Midbrain (tissue), 1 donor: ENCODE data around the gene HRCT1.

Experiments used
- DNase-seq: peaks from one replicate; lab custom pipeline; 2025; lab: John Stamatoyannopoulos, UW

The HRCT1 gene

GRCh38 chr9:35942286-35942685 lies 36.3 kb downstream of the HRCT1 start:
- no peak for DNase-seq

GRCh38 chr9:35944173-35944572 lies 38.2 kb downstream of the HRCT1 start:
- DNase-seq: no peak

- no peak for DNase-seq
These were observed 38.8 kb downstream of the HRCT1 start for GRCh38 chr9:35944841-35945240.

GRCh38 chr9:35945341-35946018 lies 39.5 kb downstream of the HRCT1 start:
- peak; percentile 67 for DNase-seq

GRCh38 chr9:35948451-35948850 lies 42.4 kb downstream of the HRCT1 start:
- DNase-seq: no peak

- no peak for DNase-seq
These were observed 42.9 kb downstream of the HRCT1 start for GRCh38 chr9:35948901-35949318.

GRCh38 chr9:35951736-35952135 lies 45.7 kb downstream of the HRCT1 start:
- DNase-seq: no peak

GRCh38 chr9:35952526-35953191 lies 46.7 kb downstream of the HRCT1 start:
- no peak for DNase-seq

GRCh38 chr9:35954942-35955546 lies 49.0 kb downstream of the HRCT1 start:
- peak; percentile 63 for DNase-seq

GRCh38 chr9:35956651-35957050 lies 50.6 kb downstream of the HRCT1 start:
- DNase-seq: no peak
